GM19351 (cell line): ENCODE results near the gene HRCT1.
"Not testable (repeated sequence)": the region's sequence is repeated elsewhere in the genome, so short reads cannot be mapped to it uniquely, and the experiment has no call there.

Experiments
- ATAC-seq: cut with Tn5 transposase; IDR thresholded peaks from one replicate; pipeline ENCODE4 v1.9.1; 2021; ENCODE audit warnings: mild to moderate bottlenecking, moderate library complexity; ENCODE audit not compliant: unreplicated experiment

Gene HRCT1

GRCh38 chr9:35915681-35916294, 9.8 kb downstream of the HRCT1 start:
- ATAC-seq = no peak

DNA sequence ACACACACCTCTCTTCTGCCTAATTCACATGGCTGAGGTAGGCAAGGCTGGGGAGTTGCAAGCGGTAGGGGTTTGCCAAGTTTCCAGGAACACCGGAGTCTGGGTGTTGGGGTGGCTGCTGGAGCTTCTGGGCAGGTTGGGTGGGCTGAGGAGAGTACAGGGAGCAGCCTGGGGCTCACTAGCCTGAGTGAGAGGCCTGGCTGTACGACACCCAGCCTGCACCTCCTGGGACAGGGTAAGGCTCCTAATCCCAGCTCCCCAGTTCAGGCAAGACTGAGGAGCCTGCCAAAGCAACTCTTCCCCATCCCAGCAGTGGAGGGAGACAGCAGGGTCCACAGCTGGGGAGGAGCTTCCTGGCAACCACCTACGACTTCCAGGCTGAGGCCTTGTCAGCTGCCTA, 11.3 kb downstream of the HRCT1 start:
- ATAC-seq = no peak

DNA sequence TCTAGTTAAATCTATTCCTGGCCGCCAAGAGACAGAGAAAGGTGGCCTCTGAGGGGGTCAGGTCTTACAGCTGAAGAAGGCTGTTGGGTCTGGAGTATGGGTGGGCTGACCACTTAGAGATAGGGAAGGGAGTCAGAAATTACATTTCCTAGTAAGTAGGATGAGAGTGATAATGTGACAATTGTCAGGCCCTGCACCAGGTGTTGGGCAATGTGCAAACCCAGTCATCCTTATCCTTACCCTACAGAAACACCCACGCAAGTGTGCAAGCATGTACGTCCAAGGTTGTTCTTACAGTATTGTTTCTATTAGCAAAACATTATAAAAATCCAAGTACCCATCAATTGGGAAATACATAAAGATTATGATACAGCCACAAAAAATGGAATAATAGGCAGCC, 12.8 kb downstream of the HRCT1 start:
- no peak for ATAC-seq

DNA sequence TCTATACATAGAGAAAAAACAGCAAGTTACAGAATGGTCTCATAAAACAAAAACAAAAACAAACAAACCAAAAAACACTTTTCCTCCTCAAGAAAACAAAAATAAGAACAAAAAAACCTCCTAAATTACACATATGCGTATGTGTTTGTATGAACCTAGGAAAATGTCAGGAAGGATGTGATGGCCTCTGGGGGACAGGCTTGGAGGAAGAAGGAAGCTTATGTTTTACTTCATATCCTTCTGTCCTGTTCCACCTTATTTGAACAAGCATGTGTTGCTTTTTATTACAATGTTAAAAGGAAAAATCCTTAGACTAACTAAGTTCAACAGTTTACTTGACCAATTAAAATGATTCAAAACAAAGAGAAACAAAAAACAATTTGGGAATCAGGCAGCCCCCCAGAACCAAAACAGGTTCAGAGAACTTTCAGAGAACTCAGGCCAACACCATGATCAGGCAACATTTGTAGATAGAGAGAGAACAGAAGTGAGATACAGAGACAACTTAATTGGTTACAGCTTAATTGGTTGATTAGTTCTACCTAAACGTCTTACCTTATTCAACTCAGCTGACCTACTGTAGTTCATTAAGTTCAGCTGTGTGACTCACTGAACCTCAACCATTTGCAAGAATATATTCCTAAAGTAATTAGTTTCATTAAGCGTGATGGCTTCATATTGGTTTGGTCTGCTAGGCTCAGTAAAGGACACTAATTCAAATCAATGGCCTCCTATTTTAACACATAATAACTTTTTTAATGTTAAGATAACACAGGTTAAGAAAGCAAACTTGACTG, 13.4 kb downstream of the HRCT1 start:
- ATAC-seq = no peak

GRCh38 chr9:35920051-35920620, 14.1 kb downstream of the HRCT1 start:
- no peak for ATAC-seq

GRCh38 chr9:35923598-35923926, 17.6 kb downstream of the HRCT1 start:
- no peak for ATAC-seq

DNA sequence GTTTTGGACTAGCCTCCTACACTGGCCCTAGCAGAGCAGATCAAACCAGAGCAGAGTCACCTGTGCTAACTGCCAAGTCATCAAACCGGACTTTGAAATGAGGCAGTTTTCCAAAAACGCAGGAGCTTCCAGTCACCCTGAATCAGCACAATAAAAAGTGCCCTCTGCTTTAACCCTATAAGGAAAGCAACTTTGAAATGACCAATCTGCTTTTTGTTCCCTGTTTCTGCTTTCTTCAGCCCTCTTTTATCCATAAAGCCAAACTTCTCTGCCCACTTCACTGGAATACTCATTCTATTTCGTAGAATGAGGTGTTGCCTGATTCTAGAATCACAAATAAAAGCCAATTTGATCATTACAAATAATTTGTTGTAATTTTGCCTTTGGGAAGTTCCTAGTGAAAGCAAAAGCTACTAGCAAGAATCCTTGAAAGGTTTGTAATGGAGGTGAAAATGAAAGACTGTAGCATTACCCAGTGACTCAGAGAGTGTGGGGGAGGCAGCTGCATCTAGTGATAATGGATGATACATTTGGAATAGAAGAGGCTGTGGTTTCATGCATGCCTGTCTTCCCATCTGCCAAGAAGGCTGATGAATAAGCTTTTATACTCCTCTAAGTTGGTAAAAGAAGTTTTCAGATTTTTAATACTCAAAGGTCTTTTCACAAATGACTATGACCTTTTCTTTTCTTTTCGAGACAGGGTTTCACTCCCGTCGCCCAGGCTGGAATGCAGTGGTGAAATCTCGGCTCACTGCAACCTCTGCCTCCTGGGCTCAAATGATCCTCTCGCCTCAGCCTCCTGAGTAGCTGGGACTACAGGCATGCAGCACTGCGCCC, 18.1 kb downstream of the HRCT1 start:
- ATAC-seq = no peak

DNA sequence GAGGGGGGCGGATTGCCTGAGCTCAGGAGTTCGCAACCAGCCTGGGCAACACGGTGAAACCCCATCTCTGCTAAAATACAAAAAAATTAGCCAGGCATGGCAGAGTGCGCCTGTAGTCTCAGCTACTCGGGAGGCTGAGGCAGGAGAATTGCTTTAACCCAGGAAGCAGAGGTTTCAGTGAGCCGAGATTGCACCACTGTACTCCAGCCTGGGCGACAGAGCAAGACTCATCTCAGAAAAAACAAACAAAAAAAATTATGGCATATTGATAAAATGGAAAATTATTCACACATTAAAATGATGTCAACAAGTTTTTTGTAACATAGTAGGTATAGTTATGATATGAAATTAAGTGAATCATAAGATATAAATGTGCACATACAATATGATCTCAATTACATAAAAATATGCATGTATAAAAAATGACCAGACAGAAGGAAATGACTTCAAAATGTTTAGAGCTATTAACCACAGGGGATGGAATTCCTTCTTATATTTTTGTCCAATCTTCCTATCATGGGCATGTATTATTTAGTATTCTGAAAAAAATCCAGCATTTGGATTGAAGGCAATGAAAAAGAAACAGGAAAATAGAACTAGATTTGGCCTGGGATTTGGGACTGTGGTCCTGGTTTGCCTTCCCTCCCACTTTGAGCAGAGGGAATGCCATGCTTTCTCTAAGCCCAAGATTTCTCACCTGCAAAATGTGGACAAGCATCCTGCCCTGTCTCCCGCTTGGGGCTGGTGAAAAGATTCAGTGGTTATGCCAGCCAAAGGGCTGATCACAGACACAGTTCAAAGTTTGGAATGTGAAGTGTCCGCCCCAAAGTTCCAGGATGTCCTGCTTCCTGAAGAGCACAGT, 22.8 kb downstream of the HRCT1 start:
- ATAC-seq = no peak

DNA sequence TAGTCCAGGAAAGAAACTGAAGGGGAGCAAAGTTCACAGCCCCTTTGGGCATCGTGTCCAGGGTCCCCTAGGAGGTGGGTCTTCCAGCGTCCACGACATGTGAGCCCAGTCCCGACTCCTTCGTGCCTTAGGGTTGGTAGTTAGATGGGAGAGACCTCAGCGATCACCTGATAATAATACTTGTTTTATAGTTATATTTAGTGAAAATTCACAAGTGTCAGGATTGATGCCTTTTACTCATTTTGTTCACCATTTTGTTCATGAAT, 23.4 kb downstream of the HRCT1 start:
- ATAC-seq = no peak

- no peak for ATAC-seq
These were observed 24.5 kb downstream of the HRCT1 start for GRCh38 chr9:35930521-35930920.

DNA sequence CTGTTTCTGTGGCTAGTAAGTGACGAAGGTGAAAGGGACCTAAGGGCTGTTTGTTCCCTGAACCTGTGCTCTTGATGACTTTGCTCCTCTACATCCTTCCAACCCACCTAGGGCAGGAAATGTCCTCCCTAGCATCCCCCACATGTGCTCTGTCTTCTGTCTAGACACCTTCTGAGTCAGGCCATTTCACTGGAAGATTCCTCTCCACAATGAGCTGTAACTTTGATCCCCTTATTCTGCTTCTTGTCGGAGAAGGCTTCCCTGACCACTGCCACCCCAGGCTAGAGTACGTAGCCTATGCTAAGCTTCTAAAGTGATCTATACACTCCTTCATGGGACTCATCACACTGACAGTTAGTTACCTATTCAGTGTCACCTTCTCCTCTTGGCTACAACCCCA, 25.0 kb downstream of the HRCT1 start:
- no peak for ATAC-seq

- ATAC-seq = no peak
These were observed 26.7 kb downstream of the HRCT1 start for GRCh38 chr9:35932735-35933134.

DNA sequence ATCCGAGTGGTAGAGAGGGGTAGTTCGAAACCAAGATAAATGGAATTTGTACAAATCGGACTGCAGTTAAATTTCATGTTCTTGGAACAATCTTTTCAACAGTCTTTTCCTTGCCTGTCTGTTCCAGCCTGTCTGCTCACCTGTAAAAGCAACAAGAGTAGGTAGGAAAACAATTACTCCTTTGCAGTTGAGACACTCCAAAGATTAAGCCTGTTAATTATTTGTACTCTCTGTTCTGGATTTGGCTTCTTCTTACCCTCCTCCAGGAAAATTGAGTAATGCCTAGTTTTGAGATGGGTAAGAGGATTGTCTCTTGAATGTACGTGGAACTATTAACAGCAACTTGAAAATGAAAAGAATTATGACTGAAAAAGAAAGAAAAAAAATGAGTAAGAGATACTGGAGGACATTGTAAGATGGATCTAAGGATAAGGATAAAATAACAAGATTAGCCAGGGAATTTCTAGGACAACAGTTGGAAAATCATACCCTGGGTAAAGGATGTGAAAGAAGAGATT, 27.6 kb downstream of the HRCT1 start:
- ATAC-seq = no peak

GRCh38 chr9:35934069-35934468, 28.1 kb downstream of the HRCT1 start:
- not testable (repeated sequence) for ATAC-seq

GRCh38 chr9:35935261-35935660, 29.3 kb downstream of the HRCT1 start:
- no peak for ATAC-seq

DNA sequence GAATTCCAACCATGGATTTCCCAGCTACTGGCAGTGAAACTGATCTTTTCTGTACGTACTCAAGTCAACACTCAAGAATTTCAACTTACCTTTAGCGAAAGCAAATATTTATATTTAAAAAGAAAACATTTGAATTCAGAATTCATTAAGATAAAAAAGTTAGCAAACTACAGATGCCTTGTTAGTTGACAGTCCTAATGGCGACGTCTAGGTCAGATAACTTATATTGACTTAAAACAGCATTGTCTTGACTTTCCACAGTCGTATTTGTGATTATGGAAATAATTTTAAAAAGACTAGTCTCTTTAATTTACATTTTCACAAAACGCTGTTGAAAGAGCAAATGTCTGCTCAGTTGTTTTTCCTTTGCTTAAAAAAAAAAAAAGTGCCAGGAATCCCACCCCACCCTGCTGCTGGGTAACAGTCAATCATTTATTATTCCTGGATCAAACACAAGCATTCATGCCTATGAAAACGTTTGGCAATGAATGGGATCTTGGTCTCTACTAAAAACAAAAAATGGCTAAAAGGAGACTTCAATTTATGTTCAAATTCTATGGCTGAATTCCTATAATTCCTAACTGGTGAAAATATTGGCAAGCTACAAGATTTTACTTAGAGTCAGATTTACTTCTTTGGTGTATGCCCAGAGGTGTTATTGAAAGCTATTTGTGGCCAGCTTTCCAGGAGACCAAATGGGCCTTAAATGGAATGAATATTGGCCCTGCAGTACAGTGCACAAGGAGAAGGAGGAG, 29.9 kb downstream of the HRCT1 start:
- no peak for ATAC-seq

GRCh38 chr9:35937227-35937626, 31.2 kb downstream of the HRCT1 start:
- ATAC-seq = no peak

GRCh38 chr9:35938474-35939356, 32.7 kb downstream of the HRCT1 start:
- ATAC-seq = no peak

DNA sequence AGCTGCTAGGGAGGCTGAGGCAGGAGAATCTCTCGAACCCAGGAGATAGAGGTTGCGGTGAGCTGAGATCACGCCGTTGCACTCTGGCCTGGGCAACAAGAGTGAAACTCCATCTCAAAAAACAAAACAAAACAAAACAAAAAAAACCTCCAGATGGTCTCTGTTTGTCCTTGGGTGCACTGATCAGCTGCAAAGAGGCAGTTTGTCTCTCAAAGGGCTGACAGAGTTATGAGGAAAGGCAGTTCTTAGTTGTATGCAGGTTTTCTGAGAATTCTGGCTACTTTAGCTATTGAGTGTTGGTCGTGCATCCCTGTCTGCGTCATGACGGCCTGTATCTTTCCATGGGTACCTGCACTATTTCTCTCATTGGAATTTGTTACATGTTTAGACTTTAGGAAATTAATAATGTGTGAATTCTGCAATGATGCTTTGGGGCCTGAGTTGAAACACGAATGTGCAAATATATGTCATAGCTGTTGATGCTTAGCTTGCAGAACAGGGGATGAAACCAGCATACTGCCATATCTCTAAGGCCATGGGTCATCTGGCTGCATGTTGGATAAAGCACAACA, 33.8 kb downstream of the HRCT1 start:
- no peak for ATAC-seq
